PC-3 (cell line): ENCODE measurements around the gene INTS1. TPM values are rescaled to one million over a fixed set of nuclear protein-coding genes. Genes with fewer than 3 reads are reported as not detected.
A peak's percentile ranks its signal among the peaks of the same experiment; 100 is the strongest.

Experiments
- ATAC-seq: fragments of 200-7000 bp; cut with Tn5 transposase; 2 replicates; pipeline ENCODE4 v1.9.1; 2020; ENCODE audit warnings: mild to moderate bottlenecking, moderate library complexity
- BruUV-seq: library from RNA; stranded (reverse); fragments of 400-500 nt; replicated peaks from 2 replicates; lab custom pipeline; 2021; lab: Mats Ljungman, UMichigan
- CTCF ChIA-PET: fragments of 300-600 bp; sonication (Branson Sonifier 250); formaldehyde crosslinking; loops from one replicate; lab custom pipeline; 2022; ENCODE audit warnings: antibody characterized with exemption; lab: Charles Lee
- POLR2A ChIA-PET: fragments of 300-600 bp; sonication (Branson Sonifier 250); formaldehyde crosslinking; loops from one replicate; lab custom pipeline; 2022; ENCODE audit warnings: antibody characterized with exemption; ENCODE audit not compliant: unreplicated experiment; lab: Charles Lee
- DNase-seq: peaks from one replicate; pipeline ENCODE4 v3.0.0-alpha.2; 2015
- H2AFZ ChIP-seq: fragments of 300-600 bp; sonication (generic); 2 replicates; pipeline ENCODE4 v1.6.0; 2016; ENCODE audit warnings: antibody characterized with exemption, low read length
- H3F3A ChIP-seq: fragments of 300-600 bp; sonication (generic); one replicate; pipeline ENCODE4 v1.6.0; 2017; ENCODE audit warnings: antibody characterized with exemption, low read length, control low read depth, mild to moderate bottlenecking; ENCODE audit not compliant: unreplicated experiment
- H3K27ac ChIP-seq: fragments of 300-600 bp; sonication (generic); 2 replicates; pipeline ENCODE4 v1.5.1; 2016; ENCODE audit warnings: mild to moderate bottlenecking, low read length
- H3K27me3 ChIP-seq: fragments of 300-600 bp; sonication (generic); 2 replicates; pipeline ENCODE4 v1.6.1; 2016; ENCODE audit warnings: low read length, mixed read lengths
- H3K36me3 ChIP-seq: fragments of 300-600 bp; sonication (generic); 2 replicates; pipeline ENCODE4 v1.6.1; 2016; ENCODE audit warnings: low read depth, mixed run types, low read length, mixed read lengths
- H3K4me1 ChIP-seq: fragments of 300-600 bp; sonication (generic); 2 replicates; pipeline ENCODE4 v1.5.1; 2016; ENCODE audit warnings: low read length; ENCODE audit not compliant: insufficient read depth
- H3K4me2 ChIP-seq: fragments of 300-600 bp; sonication (generic); 2 replicates; pipeline ENCODE4 v1.6.0; 2016; ENCODE audit warnings: low read length
- H3K4me3 ChIP-seq: fragments of 300-600 bp; sonication (generic); 2 replicates; pipeline ENCODE4 v1.5.1; 2016; ENCODE audit warnings: mild to moderate bottlenecking, low read length, mixed read lengths
- H3K79me2 ChIP-seq: fragments of 300-600 bp; sonication (generic); 2 replicates; pipeline ENCODE4 v1.6.1; 2017; ENCODE audit warnings: low read length, mixed read lengths
- H3K9ac ChIP-seq: fragments of 300-600 bp; sonication (generic); 2 replicates; pipeline ENCODE4 v1.6.0; 2016; ENCODE audit warnings: mild to moderate bottlenecking, low read length
- H3K9me2 ChIP-seq: fragments of 300-600 bp; sonication (generic); replicated peaks from 2 replicates; pipeline ENCODE4 v1.6.1; 2016; ENCODE audit warnings: mixed run types, low read length, mixed read lengths
- H3K9me3 ChIP-seq: fragments of 300-600 bp; sonication (generic); 2 replicates; pipeline ENCODE4 v1.6.1; 2016; ENCODE audit warnings: low read length, mixed read lengths
- H4K20me1 ChIP-seq: fragments of 300-600 bp; sonication (generic); 2 replicates; pipeline ENCODE4 v1.6.1; 2016; ENCODE audit warnings: low read length, mixed read lengths
- CTCF ChIP-seq: fragments of 300-600 bp; sonication (generic); conservative IDR thresholded peaks from 2 replicates; pipeline ENCODE4 v1.5.1; 2017; ENCODE audit warnings: antibody characterized with exemption, low read depth, mild to moderate bottlenecking, low read length
- EZH2 ChIP-seq: fragments of 300-600 bp; sonication (generic); IDR thresholded peaks from one replicate; pipeline ENCODE4 v1.6.1; 2017; ENCODE audit warnings: antibody characterized with exemption, mild to moderate bottlenecking, low read length; ENCODE audit not compliant: unreplicated experiment
- EZH2phosphoT487 ChIP-seq: fragments of 300-600 bp; sonication (generic); IDR thresholded peaks from 2 replicates; pipeline ENCODE4 v1.6.1; 2018; ENCODE audit warnings: mild to moderate bottlenecking, antibody characterized with exemption, low read length, borderline replicate concordance
- intact Hi-C: fragments of 100-400 bp; cut with micrococcal nuclease; formaldehyde crosslinking; loops from 2 replicates; pipeline ENCODE4 v1.9.0; 2023
- total RNA-seq: library from RNA; depleted of rRNA; stranded (reverse); fragments of >200 nt; gene quantifications from 2 replicates; pipeline ENCODE4 v1.2.3, GENCODE V29; 2014

INTS1 gene
- total RNA-seq, 1 experiment from 2014 or later, result 62.9 TPM

DNA sequence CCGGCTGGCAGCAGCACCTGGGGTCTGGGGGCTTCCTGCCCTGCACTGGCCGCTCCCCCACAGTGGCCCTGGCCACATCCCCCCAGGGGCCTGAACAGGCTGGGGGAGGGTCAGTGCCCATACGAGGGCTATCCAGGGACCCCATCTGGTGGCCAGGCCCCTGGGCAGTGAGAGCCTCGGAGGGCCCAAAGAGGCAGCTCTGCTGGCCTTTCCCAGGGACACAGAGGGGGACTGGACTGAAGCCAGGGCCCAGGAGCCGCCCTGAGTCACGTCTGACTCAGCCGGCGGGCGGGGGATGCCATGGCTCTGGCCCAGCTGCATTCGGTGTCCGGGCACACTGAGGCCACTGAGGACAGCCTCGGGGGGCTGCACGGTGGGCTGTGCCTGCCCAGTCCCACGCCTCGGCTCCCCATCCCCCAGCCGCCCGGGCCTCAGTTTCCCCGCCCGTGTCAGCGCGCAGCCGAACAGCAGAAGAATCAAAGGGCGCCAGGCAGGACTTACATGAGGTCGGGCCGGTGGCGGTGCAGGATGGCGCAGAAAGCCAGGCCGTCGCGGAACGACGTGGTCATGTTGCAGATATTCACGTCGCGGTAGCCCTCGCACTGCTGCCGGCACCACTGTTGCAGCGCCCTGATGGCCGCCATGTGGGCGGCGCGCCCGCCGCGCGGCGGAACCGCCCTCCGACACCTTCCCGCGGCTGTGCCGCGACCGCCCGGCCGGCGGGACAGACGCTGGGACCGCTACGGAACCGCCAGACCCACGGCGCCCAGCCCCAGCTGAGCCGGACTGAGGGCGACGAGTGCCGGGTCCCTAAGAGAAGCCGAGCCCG, 45.3 kb downstream of the INTS1 start, which contains the start of gene MICALL2:
TSS of gene MICALL2 (minus strand) at position 788 of the 829 bp plus-strand sequence. CDS start at position 644, 144 bp downstream.
- H3F3A ChIP-seq, result no peaks in the 10 kb centered on the region
- peak within 1 kb of the TSS; percentile 90 for H3K9ac ChIP-seq
- H3K4me3 ChIP-seq, result peak within 1 kb of the TSS; percentile 99
- intact Hi-C loops, result loop anchor here (1.0 kb wide), 1 partner anchor 15 kb away; no protein-coding TSS in a partner anchor
- DNase-seq (peak; percentile 89), ATAC-seq (peak; percentile 37)
- peak within 1 kb of the TSS; percentile 83 for H3K27ac ChIP-seq
- no TSS peak for BruUV-seq
- H3K9me3 ChIP-seq, result no peaks in the 10 kb centered on the region
- H3K27me3 ChIP-seq, result no peaks in the 10 kb centered on the region
- peak within 1 kb of the TSS; percentile 99 for H3K4me2 ChIP-seq
- POLR2A ChIA-PET, result no interaction called here
- H3K9me2 ChIP-seq, result no peaks in the 10 kb centered on the region
- H2AFZ ChIP-seq, result peak within 1 kb of the TSS; percentile 52
- TF ChIP-seq EZH2 (no peak), CTCF (no peak), EZH2phosphoT487 (no peak)
- peaks cover 50% of the 10 kb centered on the region for H3K79me2 ChIP-seq
- peaks cover 38% of the 10 kb centered on the region for H3K4me1 ChIP-seq
- H4K20me1 ChIP-seq, result peaks cover 34% of the 10 kb centered on the region
- CTCF ChIA-PET, result no interaction called here
- H3K36me3 ChIP-seq, result no peaks in the 10 kb centered on the region

- peaks cover 38% of the 10 kb centered on the region for H3K4me1 ChIP-seq
- DNase-seq, result peak; percentile 18
- no peaks in the 10 kb centered on the region for H3F3A ChIP-seq
- intact Hi-C loops, result no loop called here
- peak overlapping the region; percentile 99 for H3K4me2 ChIP-seq
- TSS peak; percentile 52 for BruUV-seq
- H3K27me3 ChIP-seq, result no peaks in the 10 kb centered on the region
- no peaks in the 10 kb centered on the region for H3K36me3 ChIP-seq
- ChIA-PET POLR2A (no interaction called here), CTCF (no interaction called here)
- no peak for TF ChIP-seq EZH2
- peak overlapping the region; percentile 90 for H3K9ac ChIP-seq
- no peaks in the 10 kb centered on the region for H3K9me2 ChIP-seq
- no peak for ATAC-seq
- H3K79me2 ChIP-seq, result peaks cover 58% of the 10 kb centered on the region
- H3K27ac ChIP-seq, result peak overlapping the region; percentile 83
- peaks cover 39% of the 10 kb centered on the region for H4K20me1 ChIP-seq
- peak overlapping the region; percentile 99 for H3K4me3 ChIP-seq
- no peak overlapping the region for H2AFZ ChIP-seq
- no peaks in the 10 kb centered on the region for H3K9me3 ChIP-seq
Observed at GRCh38 chr7:1457949-1458682, 46.1 kb downstream of the INTS1 start.

DNA sequence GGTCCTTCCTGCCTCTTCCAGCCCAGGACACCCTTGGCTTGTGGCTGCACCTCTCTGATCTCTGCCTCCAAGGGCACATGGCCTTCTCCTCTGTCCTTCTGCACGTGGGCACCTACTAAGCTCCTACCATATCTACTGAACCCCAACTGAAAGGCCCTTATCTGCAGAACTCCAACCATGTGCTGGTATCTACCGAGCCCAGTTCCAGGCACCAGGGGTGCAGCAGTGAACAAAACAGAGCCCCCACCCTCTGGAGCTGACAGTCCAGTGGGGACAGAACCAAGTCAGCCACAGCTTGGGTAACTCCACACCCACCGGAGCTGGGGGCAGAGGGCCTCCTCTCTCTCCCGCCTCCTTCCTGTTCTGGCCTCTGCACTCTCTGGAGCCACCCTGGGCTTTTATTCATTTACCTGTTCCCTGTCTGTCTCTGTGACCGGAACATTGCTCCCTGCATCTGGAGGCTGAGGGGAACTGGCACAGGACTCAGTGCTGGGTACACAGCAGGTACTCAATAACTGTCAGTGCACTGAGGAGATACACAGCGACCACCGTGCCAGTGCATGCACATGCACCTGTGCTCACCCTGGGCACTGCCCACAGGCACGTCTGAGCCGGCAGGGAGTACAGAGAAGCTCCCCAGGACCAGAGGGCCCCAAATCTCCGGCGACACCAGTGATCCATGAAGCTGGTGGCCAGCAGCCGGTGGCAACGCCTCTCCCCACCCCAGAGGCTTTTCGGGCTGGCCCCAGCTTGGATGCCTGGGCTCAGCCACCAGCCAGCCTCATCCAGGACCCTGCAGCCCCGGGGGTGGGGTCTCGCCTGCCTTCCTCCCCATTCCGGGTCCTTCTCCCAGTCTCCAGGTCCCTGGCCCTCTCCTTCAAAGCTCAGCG, 46.9 kb downstream of the INTS1 start:
- H3F3A ChIP-seq, result no peaks in the 10 kb centered on the region
- DNase-seq, result no peak
- peaks cover 66% of the 10 kb centered on the region for H3K79me2 ChIP-seq
- H3K9me2 ChIP-seq, result no peaks in the 10 kb centered on the region
- no TSS peak for BruUV-seq
- POLR2A ChIA-PET, result no interaction called here
- H4K20me1 ChIP-seq, result peaks cover 43% of the 10 kb centered on the region
- H2AFZ ChIP-seq, result no peak overlapping the region
- peak overlapping the region; percentile 99 for H3K4me3 ChIP-seq
- no peaks in the 10 kb centered on the region for H3K36me3 ChIP-seq
- no peaks in the 10 kb centered on the region for H3K9me3 ChIP-seq
- H3K9ac ChIP-seq, result peak overlapping the region; percentile 90
- no peaks in the 10 kb centered on the region for H3K27me3 ChIP-seq
- TF ChIP-seq EZH2phosphoT487 (no peak), EZH2 (no peak), CTCF (no peak)
- CTCF ChIA-PET, result interaction anchor here (0.6 kb wide), 1 partner anchor 44 kb away, joined by 4 read pairs; no protein-coding TSS in a partner anchor
- H3K4me2 ChIP-seq, result peak overlapping the region; percentile 99
- H3K27ac ChIP-seq, result no peak overlapping the region
- ATAC-seq, result no peak
- peaks cover 31% of the 10 kb centered on the region for H3K4me1 ChIP-seq
- intact Hi-C loops, result no loop called here
